ENCODE data around the gene DIAPH1. TPM values are rescaled to one million over a fixed set of nuclear protein-coding genes. Genes with fewer than 3 reads are reported as not detected.

DIAPH1 gene
- polyA plus RNA-seq, 1 experiment, result 27.1 TPM

DNA sequence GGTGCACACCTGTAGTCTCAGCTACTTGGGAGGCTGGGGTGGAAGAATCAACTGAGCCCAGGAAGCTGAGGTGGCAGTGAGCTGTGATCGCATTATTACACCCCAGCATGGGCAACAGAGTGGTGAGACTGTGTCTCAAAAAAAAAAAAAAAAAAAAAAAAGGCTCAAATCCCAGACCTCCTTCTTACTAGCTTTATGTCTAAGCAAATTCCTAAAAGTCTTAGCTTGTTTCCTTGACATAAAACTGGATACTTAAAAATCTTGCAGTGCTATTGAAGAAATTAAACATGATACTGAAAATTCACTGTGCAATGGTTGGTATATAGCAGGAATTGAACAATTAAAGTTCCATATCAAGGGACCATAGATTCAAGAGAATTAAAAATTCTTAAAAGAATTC, 84.9 kb downstream of the DIAPH1 start:
- POLR2A ChIA-PET, result no interaction called here
- Histone ChIP-seq H3K4me3 (ENCODE audit: low read depth, low read length) (no peak overlapping the region), H3K9me3 (ENCODE audit: control insufficient read depth, insufficient read depth, low read length) (no peaks in the 10 kb centered on the region), H3K27ac (ENCODE audit: low read depth, low read length) (no peak overlapping the region), H3K27me3 (ENCODE audit: control insufficient read depth, insufficient read depth, low read length) (no peaks in the 10 kb centered on the region)
- CTCF ChIA-PET, result interaction anchor here (0.6 to 4.7 kb wide), 6 partner anchors 9 to 131 kb away, joined by 3 to 28 read pairs (median 5); partner anchors contain the start of genes PCDHGA10 and PCDHGB7
- TF ChIP-seq, protein P1, sequence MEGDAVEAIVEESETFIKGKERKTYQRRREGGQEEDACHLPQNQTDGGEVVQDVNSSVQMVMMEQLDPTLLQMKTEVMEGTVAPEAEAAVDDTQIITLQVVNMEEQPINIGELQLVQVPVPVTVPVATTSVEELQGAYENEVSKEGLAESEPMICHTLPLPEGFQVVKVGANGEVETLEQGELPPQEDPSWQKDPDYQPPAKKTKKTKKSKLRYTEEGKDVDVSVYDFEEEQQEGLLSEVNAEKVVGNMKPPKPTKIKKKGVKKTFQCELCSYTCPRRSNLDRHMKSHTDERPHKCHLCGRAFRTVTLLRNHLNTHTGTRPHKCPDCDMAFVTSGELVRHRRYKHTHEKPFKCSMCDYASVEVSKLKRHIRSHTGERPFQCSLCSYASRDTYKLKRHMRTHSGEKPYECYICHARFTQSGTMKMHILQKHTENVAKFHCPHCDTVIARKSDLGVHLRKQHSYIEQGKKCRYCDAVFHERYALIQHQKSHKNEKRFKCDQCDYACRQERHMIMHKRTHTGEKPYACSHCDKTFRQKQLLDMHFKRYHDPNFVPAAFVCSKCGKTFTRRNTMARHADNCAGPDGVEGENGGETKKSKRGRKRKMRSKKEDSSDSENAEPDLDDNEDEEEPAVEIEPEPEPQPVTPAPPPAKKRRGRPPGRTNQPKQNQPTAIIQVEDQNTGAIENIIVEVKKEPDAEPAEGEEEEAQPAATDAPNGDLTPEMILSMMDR (IDR thresholded peaks at IDR 0.05; ENCODE audit: low read depth, low read length), result no peak
- DNase-seq (ENCODE audit: low read depth, low spot score), result no peak

DNA sequence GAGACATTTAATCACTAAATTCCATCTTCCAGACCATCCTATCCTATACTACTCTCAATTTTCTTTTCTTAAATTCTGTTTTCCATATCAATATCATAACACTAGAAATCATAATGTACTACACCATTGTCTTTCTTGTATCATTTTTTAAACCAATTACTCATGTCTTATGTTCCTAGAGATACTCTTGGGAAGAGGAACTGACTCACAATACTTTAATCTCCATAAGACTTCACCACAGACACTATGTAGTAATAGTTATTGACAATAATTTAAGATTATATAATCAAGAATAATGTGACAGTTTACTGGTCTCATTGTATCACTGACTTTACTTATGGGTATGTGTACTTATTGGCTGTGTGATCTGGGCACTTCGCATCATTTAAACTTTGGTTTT, 86.1 kb downstream of the DIAPH1 start:
- Histone ChIP-seq H3K27ac (ENCODE audit: low read depth, low read length) (no peak overlapping the region), H3K9me3 (ENCODE audit: control insufficient read depth, insufficient read depth, low read length) (no peaks in the 10 kb centered on the region), H3K27me3 (ENCODE audit: control insufficient read depth, insufficient read depth, low read length) (no peaks in the 10 kb centered on the region), H3K4me3 (ENCODE audit: low read depth, low read length) (no peak overlapping the region)
- DNase-seq (ENCODE audit: low read depth, low spot score), result no peak
- ChIA-PET CTCF (interaction anchor here (1.0 to 4.7 kb wide), 4 partner anchors 8 to 120 kb away, joined by 3 to 28 read pairs (median 5); partner anchors contain the start of gene PCDHGA10), POLR2A (no interaction called here)
- TF ChIP-seq, protein P1 (IDR thresholded peaks at IDR 0.05; ENCODE audit: low read depth, low read length), result no peak

DNA sequence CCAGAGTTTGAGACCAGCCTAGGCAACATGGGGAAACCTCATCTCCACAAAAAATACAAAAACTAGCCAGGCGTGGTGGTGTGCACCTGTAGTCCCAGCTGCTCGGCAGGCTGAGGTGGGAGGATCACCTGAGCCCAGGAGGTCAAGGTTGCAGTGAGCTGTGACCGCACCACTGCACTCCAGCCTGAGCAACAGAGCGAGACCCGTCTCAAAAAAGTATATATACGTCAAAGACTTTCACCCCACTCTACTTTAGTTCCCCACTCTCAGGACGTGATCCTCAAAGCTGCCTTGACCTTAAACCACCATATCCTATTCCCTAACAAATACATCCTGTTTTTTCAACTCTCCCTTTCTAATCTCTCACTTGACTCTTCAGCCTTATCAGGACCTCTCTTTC, 88.9 kb downstream of the DIAPH1 start:
- TF ChIP-seq, protein P1 (IDR thresholded peaks at IDR 0.05; ENCODE audit: low read depth, low read length), result no peak
- CTCF ChIA-PET, result interaction anchor here (1.8 to 9.0 kb wide), 3 partner anchors 17 to 33 kb away, joined by 10 to 95 read pairs (median 11); no protein-coding TSS in a partner anchor
- no peaks in the 10 kb centered on the region for H3K27me3 ChIP-seq (ENCODE audit: control insufficient read depth, insufficient read depth, low read length)
- POLR2A ChIA-PET, result no interaction called here
- H3K9me3 ChIP-seq (ENCODE audit: control insufficient read depth, insufficient read depth, low read length), result no peaks in the 10 kb centered on the region
- no peak for DNase-seq (ENCODE audit: low read depth, low spot score)
- H3K4me3 ChIP-seq (ENCODE audit: low read depth, low read length), result no peak overlapping the region
- peak overlapping the region; percentile 89 for H3K27ac ChIP-seq (ENCODE audit: low read depth, low read length)

DNA sequence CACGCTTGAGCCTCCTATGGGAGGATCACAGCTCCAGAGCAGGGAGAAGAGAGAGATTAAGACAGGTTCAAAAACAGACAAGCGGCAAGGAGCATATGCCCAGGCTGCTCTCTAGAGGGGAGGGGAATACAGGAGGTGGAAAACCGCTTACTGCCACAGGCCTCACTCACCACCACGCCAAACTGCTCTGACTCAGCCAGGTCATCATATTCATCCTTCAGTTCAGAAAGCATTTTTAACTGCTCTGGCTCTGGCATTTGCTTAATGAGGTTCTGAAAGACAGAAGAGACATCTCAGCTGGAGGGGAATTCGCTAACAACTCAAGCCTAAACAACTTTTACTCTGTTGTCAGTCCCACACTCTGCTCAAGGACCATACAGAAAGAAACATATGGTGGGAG, 89.8 kb downstream of the DIAPH1 start:
- Histone ChIP-seq H3K4me3 (ENCODE audit: low read depth, low read length) (no peak overlapping the region; the same call in 1 of the 2 replicates), H3K9me3 (ENCODE audit: control insufficient read depth, insufficient read depth, low read length) (no peaks in the 10 kb centered on the region), H3K27ac (ENCODE audit: low read depth, low read length) (peak overlapping the region; percentile 89), H3K27me3 (ENCODE audit: control insufficient read depth, insufficient read depth, low read length) (no peaks in the 10 kb centered on the region)
- POLR2A ChIA-PET, result interaction anchor here (1.0 to 1.8 kb wide), 3 partner anchors 20 to 52 kb away, joined by 3 to 8 read pairs (median 5); no protein-coding TSS in a partner anchor
- no peak for DNase-seq (ENCODE audit: low read depth, low spot score)
- TF ChIP-seq, protein P1 (IDR thresholded peaks at IDR 0.05; ENCODE audit: low read depth, low read length), result no peak
- CTCF ChIA-PET, result interaction anchor here (0.7 to 9.0 kb wide), 9 partner anchors 16 to 159 kb away, joined by 3 to 95 read pairs (median 8); partner anchors contain the start of genes PCDHGA10, PCDHGA12, PCDHGB3 and PCDHGB7

DNA sequence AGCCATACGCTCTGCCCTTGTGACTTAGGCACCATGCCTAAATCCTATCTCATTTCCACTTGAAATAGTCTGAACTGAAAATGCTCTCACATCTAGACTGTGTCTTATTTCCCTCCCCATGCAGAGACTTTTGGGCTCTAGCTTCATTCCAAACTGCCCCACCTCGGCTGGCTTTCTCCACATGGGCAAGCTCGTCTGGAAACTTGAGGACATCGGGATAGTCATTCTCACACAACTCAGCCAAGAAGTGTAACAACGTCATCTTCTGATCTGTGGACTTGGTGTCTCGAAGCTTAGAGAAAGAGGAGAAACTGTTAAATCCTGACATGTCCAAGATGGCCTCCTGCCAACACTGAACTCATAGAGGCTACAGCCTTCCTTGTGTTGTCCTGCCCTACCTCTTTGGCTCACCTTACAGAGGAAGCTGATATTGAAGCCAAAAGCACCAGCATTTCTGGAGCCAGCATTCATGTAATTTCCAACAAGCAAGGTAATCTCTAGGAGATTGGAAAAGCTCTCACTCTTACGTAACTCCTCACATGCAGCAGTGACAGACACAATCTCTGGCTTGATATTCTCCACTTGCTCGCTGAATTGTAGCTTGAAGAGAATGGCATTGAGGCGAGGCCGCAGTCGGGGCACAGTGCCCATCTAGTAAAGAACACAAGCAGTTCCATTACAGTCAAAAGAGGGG, 90.4 kb downstream of the DIAPH1 start:
- CTCF ChIA-PET, result interaction anchor here (0.7 to 9.0 kb wide), 13 partner anchors 16 to 201 kb away, joined by 3 to 95 read pairs (median 6); partner anchors contain the start of genes DIAPH1, PCDHGA10, PCDHGA12 and PCDHGB3
- Histone ChIP-seq H3K9me3 (ENCODE audit: control insufficient read depth, insufficient read depth, low read length) (no peaks in the 10 kb centered on the region), H3K4me3 (ENCODE audit: low read depth, low read length) (0 out of 2 replicates have a peak overlapping the region, but pooled peaks have one; percentile 7), H3K27me3 (ENCODE audit: control insufficient read depth, insufficient read depth, low read length) (no peaks in the 10 kb centered on the region), H3K27ac (ENCODE audit: low read depth, low read length) (peak overlapping the region; percentile 89)
- TF ChIP-seq, protein P1 (IDR thresholded peaks at IDR 0.05; ENCODE audit: low read depth, low read length), result no peak
- POLR2A ChIA-PET, result interaction anchor here (1.0 to 1.8 kb wide), 4 partner anchors 20 to 52 kb away, joined by 3 to 8 read pairs (median 6); no protein-coding TSS in a partner anchor
- no peak for DNase-seq (ENCODE audit: low read depth, low spot score)

All from AG04450 (cell line).